GM10266 (cell line): ENCODE measurements around the gene CTRB2.

ENCODE experiments used
- DNase-seq: peaks from one replicate; pipeline ENCODE4 v3.0.0; 2012; ENCODE audit errors: extremely low spot score
- CTCF ChIP-seq: IDR thresholded peaks from 2 replicates; pipeline ENCODE4 v1.5.1; 2012; ENCODE audit warnings: mild to moderate bottlenecking, low read depth; ENCODE audit not compliant: control insufficient read depth, insufficient read depth; ENCODE audit errors: missing control alignments

Gene CTRB2

GRCh38 chr16:75250809-75251279 lies 43.9 kb upstream of the CTRB2 start:
- no peak for TF ChIP-seq CTCF
- peak; percentile 75 for DNase-seq

GRCh38 chr16:75250089-75250808 lies 43.3 kb upstream of the CTRB2 start:
- TF ChIP-seq CTCF: no peak
- DNase-seq: no peak

GRCh38 chr16:75249441-75249840 lies 42.5 kb upstream of the CTRB2 start:
- DNase-seq: no peak
- TF ChIP-seq CTCF: no peak

- no peak for TF ChIP-seq CTCF
- DNase-seq: no peak
Measured at GRCh38 chr16:75248536-75249380, 41.8 kb upstream of the CTRB2 start.

- no peak for DNase-seq
- no peak for TF ChIP-seq CTCF
Measured at GRCh38 chr16:75248142-75248535, 41.2 kb upstream of the CTRB2 start.

- no peak for TF ChIP-seq CTCF
- no peak for DNase-seq
Measured at GRCh38 chr16:75247249-75247648, 40.3 kb upstream of the CTRB2 start.
